SK-N-SH (cell line): ENCODE measurements around the gene ZNF541. TPM values are rescaled to one million over a fixed set of nuclear protein-coding genes. Genes with fewer than 3 reads are reported as not detected.

ENCODE experiments used
- CTCF ChIA-PET: fragments of 300-600, 350-600 bp; formaldehyde crosslinking; extraction: SDS; loops from one replicate; lab custom pipeline; 2021; lab: Yijun Ruan, JAX
- POLR2A ChIA-PET: fragments of 350-600 bp; sonication (Branson Sonifier 250); formaldehyde crosslinking; extraction: SDS; loops from one replicate; lab custom pipeline; 2020; ENCODE audit warnings: antibody characterized with exemption, inconsistent platforms; lab: Yijun Ruan, JAX
- DNase-seq: peaks from one replicate; pipeline ENCODE4 v3.0.0; 2012
- H2AFZ ChIP-seq: fragments of 200-600 bp; sonication (generic); 2 replicates; pipeline ENCODE4 v1.8.1; 2016; ENCODE audit warnings: antibody characterized with exemption, mild to moderate bottlenecking, low read depth
- H3F3A ChIP-seq: fragments of 200-600 bp; sonication (generic); replicated peaks from 2 replicates; pipeline ENCODE3; 2016; ENCODE audit warnings: antibody characterized with exemption, mild to moderate bottlenecking; ENCODE audit not compliant: insufficient read depth
- H3K27ac ChIP-seq, 2 experiments: fragments of 200-500 bp in 1 of 2; fragments of 200-600 bp in 1 of 2; sonication (Bioruptor generic) in 1 of 2; sonication (generic), shearing (Covaris generic) in 1 of 2; 2 replicates each; pipeline versions ENCODE4 v1.5.1 to v1.6.1; 2014 to 2016; ENCODE audit warnings: low read depth in 2 of 2, inconsistent platforms in 1 of 2, low read length in 1 of 2, mild to moderate bottlenecking in 1 of 2, mixed read lengths in 1 of 2
- H3K27me3 ChIP-seq: fragments of 200-600 bp; sonication (generic), shearing (Covaris generic); 2 replicates; pipeline ENCODE4 v1.6.1; 2016; ENCODE audit warnings: mixed run types; ENCODE audit not compliant: insufficient read depth
- H3K36me3 ChIP-seq, 2 experiments: fragments of 200-500 bp in 1 of 2; fragments of 200-600 bp in 1 of 2; sonication (Bioruptor generic) in 1 of 2; sonication (generic) in 1 of 2; replicated peaks in 1 of 2; 2 replicates each; pipeline versions ENCODE3 to v1.5.1; 2014 to 2016; ENCODE audit warnings: low read length in 1 of 2, mild to moderate bottlenecking in 1 of 2; ENCODE audit not compliant: insufficient read depth in 2 of 2, control insufficient read depth in 1 of 2
- H3K4me1 ChIP-seq, 2 experiments: fragments of 200-500 bp in 1 of 2; fragments of 200-600 bp in 1 of 2; sonication (Bioruptor generic) in 1 of 2; sonication (generic), shearing (Covaris generic) in 1 of 2; 2 replicates each; pipeline versions ENCODE4 v1.5.1 to v1.6.1; 2014 to 2016; ENCODE audit warnings: low read depth in 1 of 2, low read length in 1 of 2, mixed run types in 1 of 2; ENCODE audit not compliant: insufficient read depth in 2 of 2, control insufficient read depth in 1 of 2
- H3K4me2 ChIP-seq: fragments of 200-600 bp; sonication (generic), shearing (Covaris generic); 2 replicates; pipeline ENCODE4 v1.6.1; 2017; ENCODE audit warnings: mixed run types
- H3K4me3 ChIP-seq, 2 experiments: fragments of 200-500 bp in 1 of 2; fragments of 200-600 bp in 1 of 2; sonication (Bioruptor generic) in 1 of 2; sonication (generic), shearing (Covaris generic) in 1 of 2; 2 replicates each; pipeline versions ENCODE4 v1.5.1 to v1.8.1; 2014 to 2016; ENCODE audit warnings: low read depth in 2 of 2, inconsistent platforms in 1 of 2, low read length in 1 of 2, mild to moderate bottlenecking in 1 of 2, mixed read lengths in 1 of 2, moderate library complexity in 1 of 2
- H3K79me2 ChIP-seq: fragments of 200-600 bp; sonication (generic); 2 replicates; pipeline ENCODE4 v1.8.1; 2017; ENCODE audit warnings: mild to moderate bottlenecking; ENCODE audit not compliant: insufficient read depth
- H3K9ac ChIP-seq: fragments of 200-600 bp; sonication (generic); 2 replicates; pipeline ENCODE4 v1.6.1; 2017; ENCODE audit warnings: mixed run types
- H3K9me2 ChIP-seq: fragments of 200-600 bp; sonication (generic); 2 replicates; pipeline ENCODE4 v1.6.1; 2017; ENCODE audit warnings: mixed run types
- H3K9me3 ChIP-seq: fragments of 200-600 bp; sonication (generic); 2 replicates; pipeline ENCODE4 v1.6.1; 2017; ENCODE audit warnings: mixed run types, mild to moderate bottlenecking, moderate library complexity
- H4K20me1 ChIP-seq: fragments of 200-600 bp; sonication (generic); 2 replicates; pipeline ENCODE4 v1.6.1; 2017; ENCODE audit warnings: mild to moderate bottlenecking, mixed run types; ENCODE audit not compliant: insufficient read depth
- EP300 ChIP-seq, 2 experiments: IDR thresholded peaks; 2 replicates each; pipeline versions ENCODE4 v1.4.0 to v1.6.1; 2012; ENCODE audit warnings: borderline replicate concordance in 1 of 2, low read depth in 1 of 2, low read length in 1 of 2
- FOSL2 ChIP-seq: IDR thresholded peaks from 2 replicates; pipeline ENCODE4 v1.4.0; 2012; ENCODE audit warnings: low read depth, mild to moderate bottlenecking, moderate library complexity, borderline replicate concordance
- GATA2 ChIP-seq: sonication (generic); formaldehyde crosslinking; IDR thresholded peaks from 2 replicates; pipeline ENCODE4 v1.5.0; 2020; ENCODE audit warnings: mild to moderate bottlenecking, missing genetic modification reagents
- JUND ChIP-seq: IDR thresholded peaks from 2 replicates; pipeline ENCODE4 v1.4.0; 2012
- MAX ChIP-seq: IDR thresholded peaks from 2 replicates; pipeline ENCODE4 v1.4.0; 2012; ENCODE audit warnings: low read depth
- MEF2A ChIP-seq: IDR thresholded peaks from 2 replicates; pipeline ENCODE4 v1.4.0; 2012; ENCODE audit warnings: low read depth, borderline replicate concordance
- POLR2AphosphoS5 ChIP-seq: IDR thresholded peaks from 2 replicates; pipeline ENCODE4 v1.6.1; 2012; ENCODE audit warnings: low read depth, low read length
- SIN3A ChIP-seq: IDR thresholded peaks from 2 replicates; pipeline ENCODE4 v1.6.1; 2012; ENCODE audit warnings: low read depth, mild to moderate bottlenecking, low read length, moderate library complexity, borderline replicate concordance
- SMC3 ChIP-seq: IDR thresholded peaks from 2 replicates; pipeline ENCODE4 v1.6.1; 2012; ENCODE audit warnings: low read depth, low read length, improper control_type of control experiment
- TAF1 ChIP-seq: IDR thresholded peaks from 2 replicates; pipeline ENCODE4 v1.6.1; 2012; ENCODE audit warnings: low read depth, mild to moderate bottlenecking, low read length, moderate library complexity, borderline replicate concordance
- TCF12 ChIP-seq: IDR thresholded peaks from 2 replicates; pipeline ENCODE4 v1.4.0; 2012
- TEAD4 ChIP-seq: IDR thresholded peaks from 2 replicates; pipeline ENCODE4 v1.4.0; 2012; ENCODE audit warnings: mild to moderate bottlenecking, borderline replicate concordance; ENCODE audit not compliant: insufficient read depth
- WGBS: methylation state at CpG from one replicate; pipeline ENCODE4 v1.1.6; 2017; ENCODE audit warnings: low lambda C conversion rate; 5-methylcytosine and 5-hydroxymethylcytosine counted together
- polyA plus RNA-seq, 3 experiments: library from polyadenylated mRNA; depleted of rRNA; stranded (reverse); fragments of >200 nt; gene quantifications; 2 replicates each; pipeline ENCODE4 v1.2.3, GENCODE V29; 2012
- TF ChIP-seq, protein P1 (sequence below): IDR thresholded peaks from 2 replicates; pipeline ENCODE4; 2012

ZNF541 gene
- polyA plus RNA-seq, 1 of the 3 experiments (the other 2 are of a cell fraction), result 0.08 TPM

GRCh38 chr19:47598407-47599349 lies 25.7 kb upstream of the ZNF541 start:
- peak overlapping the region; percentile 10 to 43; a peak in 3 of 4 replicates for H3K4me3 ChIP-seq
- peaks cover 23% of the 10 kb centered on the region for H3F3A ChIP-seq
- H3K79me2 ChIP-seq, result no peaks in the 10 kb centered on the region
- peak overlapping the region; percentile 32; the same call in 1 of the 2 replicates for H3K9ac ChIP-seq
- no peaks in the 10 kb centered on the region for H3K9me3 ChIP-seq
- ChIA-PET CTCF (interaction anchor here (1.0 kb wide), 1 partner anchor 79 kb away, joined by 3 read pairs; no protein-coding TSS in a partner anchor), POLR2A (no interaction called here)
- H3K4me2 ChIP-seq, result peak overlapping the region; percentile 82
- WGBS, result 50% methylated on average over 21 of the region's 21 CpGs
- no peaks in the 10 kb centered on the region for H4K20me1 ChIP-seq
- TF ChIP-seq FOSL2, result peak; percentile 71; the same call in 1 of the 2 replicates
- TF ChIP-seq POLR2AphosphoS5, result peak; percentile 47; the same call in 1 of the 2 replicates
- TF ChIP-seq SMC3, result no peak
- peak; percentile 46; the same call in 1 of the 2 replicates for TF ChIP-seq MAX
- peak in 1 of 2 experiments; percentile 38; a peak in 1 of 4 replicates for TF ChIP-seq EP300 (IDR thresholded peaks at IDR 0.05; ENCODE audit: borderline replicate concordance in 1 of 2, low read depth in 1 of 2, low read length in 1 of 2)
- peak; percentile 77 for TF ChIP-seq SIN3A
- TF ChIP-seq TAF1, result peak; percentile 47; the same call in 1 of the 2 replicates
- TF ChIP-seq TEAD4, result peak; percentile 73; the same call in 1 of the 2 replicates
- TF ChIP-seq, protein P1, sequence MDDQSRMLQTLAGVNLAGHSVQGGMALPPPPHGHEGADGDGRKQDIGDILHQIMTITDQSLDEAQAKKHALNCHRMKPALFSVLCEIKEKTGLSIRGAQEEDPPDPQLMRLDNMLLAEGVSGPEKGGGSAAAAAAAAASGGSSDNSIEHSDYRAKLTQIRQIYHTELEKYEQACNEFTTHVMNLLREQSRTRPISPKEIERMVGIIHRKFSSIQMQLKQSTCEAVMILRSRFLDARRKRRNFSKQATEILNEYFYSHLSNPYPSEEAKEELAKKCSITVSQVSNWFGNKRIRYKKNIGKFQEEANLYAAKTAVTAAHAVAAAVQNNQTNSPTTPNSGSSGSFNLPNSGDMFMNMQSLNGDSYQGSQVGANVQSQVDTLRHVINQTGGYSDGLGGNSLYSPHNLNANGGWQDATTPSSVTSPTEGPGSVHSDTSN, result no peak
- TF ChIP-seq GATA2 (CRISPR knock-in tag), result no peak
- TF ChIP-seq TCF12, result peak; percentile 65
- TF ChIP-seq JUND, result peak; percentile 63
- peaks cover 0 to 13% of the 10 kb centered on the region in 2 experiments; a peak in 2 of 4 replicates for H3K4me1 ChIP-seq
- no peak for DNase-seq
- no peaks in the 10 kb centered on the region for H3K36me3 ChIP-seq
- no peaks in the 10 kb centered on the region for H3K9me2 ChIP-seq
- H3K27me3 ChIP-seq, result no peaks in the 10 kb centered on the region
- H2AFZ ChIP-seq, result peak overlapping the region; percentile 94
- peak overlapping the region; percentile 56 to 71; a peak in 3 of 4 replicates for H3K27ac ChIP-seq

DNA sequence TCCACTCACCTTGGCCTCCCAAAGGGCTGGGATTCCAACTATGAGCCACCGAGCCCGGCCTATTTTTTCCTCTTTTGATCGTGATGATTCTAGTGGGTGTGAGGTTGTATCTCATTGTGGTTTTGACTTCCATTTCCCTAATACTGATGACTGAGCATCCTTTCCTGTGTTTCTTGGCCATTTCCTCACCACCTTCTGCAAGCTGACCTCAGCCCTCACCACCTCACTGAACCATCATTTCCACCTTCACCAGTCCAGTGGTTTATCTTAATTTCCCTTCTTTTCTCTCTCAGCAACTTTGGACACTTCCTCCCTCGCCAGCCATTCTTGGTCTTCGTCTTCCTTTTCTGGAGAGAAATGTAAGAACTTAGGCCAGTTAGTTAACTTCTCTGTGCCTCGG lies 23.0 kb upstream of the ZNF541 start:
- DNase-seq, result no peak
- TF ChIP-seq JUND, result no peak
- TF ChIP-seq MEF2A, result no peak
- H3K9me3 ChIP-seq, result no peaks in the 10 kb centered on the region
- H3K9ac ChIP-seq, result no peak overlapping the region
- peaks cover 0 to 13% of the 10 kb centered on the region in 2 experiments; a peak in 2 of 4 replicates for H3K4me1 ChIP-seq
- H3K27me3 ChIP-seq, result no peaks in the 10 kb centered on the region
- H3K79me2 ChIP-seq, result no peaks in the 10 kb centered on the region
- no peaks in the 10 kb centered on the region for H3K36me3 ChIP-seq
- ChIA-PET CTCF (interaction anchor here (1.4 to 1.5 kb wide), 2 partner anchors 80 to 159 kb away, joined by 3 to 4 read pairs; no protein-coding TSS in a partner anchor), POLR2A (no interaction called here)
- no peak overlapping the region for H3K4me2 ChIP-seq
- H3K27ac ChIP-seq, result no peak overlapping the region
- no peak overlapping the region for H2AFZ ChIP-seq
- 93% methylated on average over 6 of the region's 6 CpGs for WGBS
- H3K9me2 ChIP-seq, result no peaks in the 10 kb centered on the region
- no peak overlapping the region for H3K4me3 ChIP-seq
- H3F3A ChIP-seq, result peaks cover 19% of the 10 kb centered on the region
- no peaks in the 10 kb centered on the region for H4K20me1 ChIP-seq
